NCI-H748 treated with DMSO at 0.1 percent for 48 hours (cell line): ENCODE data around the gene C12orf56.

Source experiments
- DNase-seq: peaks from one replicate; lab custom pipeline; 2025; lab: John Stamatoyannopoulos, UW

The C12orf56 gene

GRCh38 chr12:64299628-64300027 lies 90.9 kb downstream of the C12orf56 start:
- no peak for DNase-seq

GRCh38 chr12:64296301-64296700 lies 94.3 kb downstream of the C12orf56 start:
- no peak for DNase-seq

DNA sequence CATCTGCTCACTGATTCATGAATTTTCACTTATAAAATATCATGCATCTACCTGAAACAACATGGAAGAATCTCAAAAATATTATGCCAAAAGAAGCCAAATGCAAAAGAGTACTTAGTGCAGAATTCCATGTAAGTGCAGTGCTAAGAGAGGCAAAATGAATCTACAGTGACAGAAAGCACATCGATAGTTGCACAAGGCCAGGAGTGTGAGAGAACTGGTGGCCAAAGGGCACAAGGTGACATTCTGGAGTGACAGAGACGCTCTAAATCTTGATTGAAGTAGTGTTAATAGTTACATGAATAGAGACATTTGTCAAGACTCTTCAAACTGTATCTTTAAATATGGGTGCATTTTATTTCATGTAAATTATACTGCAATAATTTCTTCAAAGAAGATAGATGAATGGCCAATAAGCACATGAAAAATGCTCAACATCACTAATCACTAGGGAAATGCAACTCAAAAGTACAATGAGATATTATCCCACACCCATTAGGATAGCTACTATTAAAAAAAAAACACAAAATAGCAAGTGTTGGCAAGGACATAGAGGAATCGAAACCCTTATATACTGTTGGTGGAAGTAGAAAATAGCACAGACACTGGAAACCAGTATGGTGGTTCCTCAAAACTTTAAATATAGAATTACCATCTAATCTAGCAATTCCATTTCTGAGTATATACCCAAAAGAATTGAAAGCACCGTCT lies 96.7 kb downstream of the C12orf56 start:
- no peak for DNase-seq

DNA sequence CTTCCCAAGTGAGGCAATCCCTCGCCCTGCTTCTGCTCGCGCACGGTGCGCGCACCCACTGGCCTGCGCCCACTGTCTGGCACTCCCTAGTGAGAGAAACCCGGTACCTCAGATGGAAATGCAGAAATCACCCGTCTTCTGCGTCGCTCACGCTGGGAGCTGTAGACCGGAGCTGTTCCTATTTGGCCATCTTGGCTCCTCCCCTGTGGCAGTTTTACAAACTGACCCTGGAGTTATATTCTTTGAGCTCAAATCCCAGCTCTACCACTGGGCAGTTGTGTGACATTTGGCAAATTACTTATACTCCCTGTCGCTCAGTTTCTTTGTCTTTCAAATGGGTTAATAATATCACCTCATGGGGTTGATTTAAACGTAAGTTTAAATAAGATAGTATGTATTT lies 97.4 kb downstream of the C12orf56 start:
- peak; percentile 20 for DNase-seq

- DNase-seq: no peak
Measured at GRCh38 chr12:64286521-64286920, 104.0 kb downstream of the C12orf56 start.

DNA sequence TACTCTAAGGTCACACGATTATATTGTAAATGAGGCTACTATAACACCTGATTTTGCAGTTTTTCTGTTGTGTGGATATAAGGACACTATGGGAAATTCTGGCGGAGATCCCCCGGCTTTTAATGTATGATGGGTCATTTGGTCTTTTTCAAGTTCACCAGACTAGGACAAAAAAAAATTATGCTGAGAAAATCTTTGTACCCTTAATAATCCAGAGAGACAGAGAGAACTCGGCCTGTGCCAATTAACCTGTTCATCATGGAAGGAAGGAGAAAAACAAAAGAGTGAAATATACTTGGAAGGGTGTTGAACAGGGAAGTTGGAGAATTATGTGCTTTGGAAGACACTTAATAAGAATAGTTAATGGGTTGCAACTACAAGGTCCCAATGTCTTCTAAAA lies 106.3 kb downstream of the C12orf56 start:
- DNase-seq: no peak

DNA sequence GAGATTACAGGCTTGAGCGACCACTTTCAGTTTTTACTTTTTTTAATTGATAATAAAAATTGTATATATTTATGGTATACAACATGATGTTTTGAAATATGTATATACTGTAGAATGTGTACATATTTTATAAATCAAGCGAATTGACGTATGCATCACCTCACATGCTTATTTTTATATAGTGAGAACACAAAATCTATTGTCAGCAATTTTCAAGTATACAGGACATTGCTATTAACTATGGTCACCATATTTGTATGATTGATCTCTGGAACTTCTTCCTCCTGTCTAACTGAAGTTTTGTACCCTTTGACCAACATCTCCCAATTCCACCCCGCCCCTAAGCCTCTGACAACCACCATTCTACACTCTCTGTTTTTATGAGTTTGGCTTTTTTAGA lies 112.1 kb downstream of the C12orf56 start:
- DNase-seq: no peak

- DNase-seq: no peak
Measured at GRCh38 chr12:64273527-64274403, 116.8 kb downstream of the C12orf56 start.

GRCh38 chr12:64270411-64270810 lies 120.1 kb downstream of the C12orf56 start:
- no peak for DNase-seq

DNA sequence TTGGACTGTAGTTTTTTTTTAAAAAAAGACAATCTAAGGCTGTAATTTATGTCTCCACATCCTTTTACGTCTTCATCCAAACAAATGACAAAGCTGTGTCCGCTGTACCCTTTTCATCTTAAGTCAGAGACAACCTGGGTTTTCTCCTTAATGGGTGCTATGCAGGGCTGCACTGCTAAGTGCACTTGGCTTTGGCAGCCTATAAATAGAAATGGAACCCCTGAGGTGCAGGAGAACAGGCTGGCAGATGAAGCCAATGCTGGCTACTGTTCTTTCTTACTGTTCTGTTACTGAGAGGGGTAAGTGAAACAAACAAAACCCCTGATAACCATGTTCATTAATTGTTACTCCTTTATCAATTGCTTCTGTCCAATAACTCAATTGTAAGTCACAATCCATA lies 121.4 kb downstream of the C12orf56 start:
- DNase-seq: no peak

DNA sequence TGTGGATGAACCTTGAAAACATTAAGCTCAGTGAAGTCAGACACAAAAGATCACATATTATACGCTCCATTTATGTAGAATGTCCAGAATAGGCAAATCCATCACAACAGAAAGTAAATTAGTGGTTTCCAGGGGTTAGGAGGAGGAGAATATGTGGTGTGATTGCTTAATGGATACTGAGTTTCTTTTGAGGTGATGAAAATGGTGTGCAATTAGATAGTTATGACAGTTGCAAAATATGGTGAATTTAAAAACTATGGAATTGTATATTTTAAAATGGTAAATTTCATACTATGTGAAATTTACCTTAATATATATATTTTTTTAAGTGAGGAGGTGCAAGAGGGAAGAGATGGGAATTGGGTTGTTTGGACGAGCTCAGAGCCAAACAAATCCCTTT lies 122.1 kb downstream of the C12orf56 start:
- DNase-seq: no peak

DNA sequence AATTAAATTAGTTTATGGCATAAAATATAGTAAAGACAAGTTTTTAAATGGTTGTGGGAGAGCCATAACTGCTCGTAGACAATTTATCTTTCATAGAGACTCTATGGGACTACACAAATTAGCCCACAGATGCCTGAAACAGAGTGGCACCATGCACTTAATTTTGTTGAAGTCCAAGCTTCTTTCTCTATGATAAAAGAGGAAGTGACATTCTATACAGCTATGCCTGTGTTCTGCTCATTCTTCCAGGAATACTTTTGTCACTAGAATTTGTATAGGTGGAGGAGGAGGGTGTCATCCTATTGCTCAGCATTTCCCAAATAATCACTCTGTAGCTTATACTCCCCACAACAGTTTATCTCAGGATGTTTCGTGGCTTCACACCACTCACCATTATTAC lies 124.7 kb downstream of the C12orf56 start:
- DNase-seq: no peak

DNA sequence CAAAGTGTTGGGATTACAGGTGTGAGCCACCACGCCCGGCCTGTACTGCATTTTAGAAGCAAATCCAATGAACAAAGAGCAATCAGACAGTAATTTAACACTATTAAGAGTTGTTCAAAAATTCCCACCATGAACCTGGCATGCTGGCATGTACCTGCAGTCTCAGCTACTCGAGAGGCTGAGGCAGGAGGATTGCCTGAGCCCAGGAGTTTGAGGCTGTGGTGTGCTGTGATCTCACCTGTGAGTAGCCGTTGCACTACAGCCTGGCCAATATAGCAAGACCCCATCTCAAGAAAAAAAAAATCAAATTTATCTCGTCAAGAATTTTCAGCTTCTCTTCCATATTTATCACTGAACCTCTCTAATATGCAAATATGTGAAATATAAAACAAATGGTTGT lies 128.7 kb downstream of the C12orf56 start:
- DNase-seq: no peak

DNA sequence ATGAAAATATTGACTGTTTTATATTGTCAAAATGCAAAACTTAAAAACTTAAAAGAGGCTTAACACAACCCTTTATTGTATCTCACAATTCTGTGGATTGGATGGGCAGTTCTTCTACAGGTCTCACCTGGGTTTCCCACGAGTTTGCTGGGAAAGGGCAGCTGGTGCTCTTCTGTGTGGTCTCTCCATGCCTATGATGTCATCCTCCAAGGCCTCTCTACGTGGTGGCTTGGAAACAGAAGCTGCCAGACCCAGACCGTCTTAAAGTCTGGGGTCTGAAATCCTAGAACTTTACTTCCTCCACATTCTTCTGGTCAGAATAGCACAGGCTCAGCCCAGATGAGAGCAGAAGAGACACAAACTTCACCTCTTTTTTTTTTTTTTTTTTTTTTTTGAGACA lies 132.0 kb downstream of the C12orf56 start:
- DNase-seq: no peak

GRCh38 chr12:64256166-64256800 lies 134.3 kb downstream of the C12orf56 start:
- DNase-seq: peak; percentile 68

GRCh38 chr12:64255249-64255648 lies 135.3 kb downstream of the C12orf56 start:
- DNase-seq: no peak

GRCh38 chr12:64253356-64253755 lies 137.2 kb downstream of the C12orf56 start:
- DNase-seq: no peak

- no peak for DNase-seq
Measured at GRCh38 chr12:64252681-64253080, 137.9 kb downstream of the C12orf56 start.

DNA sequence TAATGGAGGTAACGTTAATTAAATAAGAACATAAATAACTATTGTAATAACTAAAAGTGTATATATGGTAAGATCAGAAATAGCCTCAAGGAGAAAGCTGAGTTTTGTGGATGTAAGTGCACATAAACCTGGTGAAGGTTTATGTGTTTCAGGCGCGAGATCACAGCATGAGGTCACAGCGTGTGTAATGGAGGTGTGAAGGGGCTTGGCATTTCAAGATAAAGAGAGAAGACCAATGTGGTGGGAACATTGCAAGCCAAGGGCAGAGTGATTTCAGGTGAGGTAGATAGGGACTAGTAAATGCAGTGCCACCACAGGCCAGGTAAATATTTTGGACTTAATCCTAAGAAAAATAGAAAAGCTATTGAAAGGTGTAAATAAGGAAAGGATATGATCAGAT lies 146.7 kb downstream of the C12orf56 start:
- no peak for DNase-seq

- no peak for DNase-seq
Measured at GRCh38 chr12:64240781-64241180, 149.8 kb downstream of the C12orf56 start.

DNA sequence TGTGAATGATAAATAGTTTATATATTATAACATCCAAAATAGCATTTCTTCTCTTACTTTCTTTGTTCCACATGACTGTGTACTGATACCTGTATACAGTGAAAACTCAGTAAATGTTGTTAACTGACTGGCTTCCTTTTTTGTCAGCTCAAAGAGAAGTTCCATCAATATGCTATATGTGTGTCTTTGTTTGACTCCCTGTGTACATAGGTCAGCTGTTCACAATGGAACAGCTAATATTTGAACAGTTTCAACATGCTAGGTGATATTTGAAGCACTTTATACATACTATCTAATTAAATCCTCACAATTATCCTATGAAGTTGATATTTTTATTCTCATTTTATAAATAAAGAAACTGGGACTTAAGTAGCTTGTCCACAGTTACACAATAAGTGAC lies 153.2 kb downstream of the C12orf56 start:
- peak; percentile 56 for DNase-seq

DNA sequence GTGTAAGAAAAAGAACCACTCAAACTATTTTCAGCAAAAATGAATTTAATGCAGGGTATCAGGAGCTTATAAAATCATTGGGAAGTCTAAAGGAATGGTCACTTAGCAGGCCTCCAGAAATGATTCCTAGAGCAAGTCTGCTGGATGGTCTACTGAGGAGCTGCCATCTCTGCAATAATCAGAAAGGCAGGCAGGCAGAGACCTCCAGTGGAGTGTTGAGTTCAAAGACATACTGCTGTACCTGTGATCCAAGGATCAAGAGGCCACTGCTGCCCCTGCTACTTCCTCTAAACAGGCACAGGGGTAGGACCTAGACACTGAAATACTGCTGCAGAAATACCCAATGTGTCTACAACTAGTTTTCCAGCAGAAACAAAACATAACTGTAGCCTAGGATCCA lies 154.0 kb downstream of the C12orf56 start:
- DNase-seq: no peak

DNA sequence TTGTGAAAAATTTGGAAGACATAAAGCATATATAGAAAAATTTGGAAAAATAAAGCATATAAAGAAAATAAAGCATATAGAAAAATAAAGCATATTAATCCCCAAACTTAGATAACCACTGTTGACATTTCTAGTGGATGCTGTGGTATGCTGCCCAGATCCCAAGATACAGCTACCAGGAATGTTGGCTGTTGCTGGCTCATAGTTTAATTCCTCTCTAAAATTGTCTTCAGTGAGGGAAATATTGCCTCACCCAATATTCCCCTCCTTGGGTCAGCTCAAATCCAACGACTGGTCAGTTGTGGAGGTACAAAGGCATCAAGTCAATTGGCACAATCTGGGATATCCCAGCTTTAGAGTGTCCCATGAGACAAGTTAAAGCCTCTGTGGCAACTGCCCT lies 158.4 kb downstream of the C12orf56 start:
- no peak for DNase-seq
